NB4 (cell line): ENCODE measurements around the gene TAOK1.

Experiments used
- DNase-seq: peaks from one replicate; pipeline ENCODE4 v3.0.0; 2010; ENCODE audit warnings: low read depth
- H3K4me3 ChIP-seq: one replicate; pipeline ENCODE4 v1.5.1; 2011; ENCODE audit warnings: mild to moderate bottlenecking, low read depth, low read length, moderate library complexity
- CTCF ChIP-seq: IDR thresholded peaks from one replicate; pipeline ENCODE4 v1.5.1; 2012; ENCODE audit warnings: low read depth, low read length
- MYC ChIP-seq: IDR thresholded peaks from 2 replicates; pipeline ENCODE4 v1.6.1; 2011; ENCODE audit warnings: low read depth, low read length
- POLR2A ChIP-seq: IDR thresholded peaks from 2 replicates; pipeline ENCODE4 v1.6.1; 2011; ENCODE audit warnings: mild to moderate bottlenecking; ENCODE audit not compliant: insufficient read length; ENCODE audit errors: extremely low read depth
- TF ChIP-seq, protein P1 (sequence below): IDR thresholded peaks from 2 replicates; pipeline ENCODE4 v1.6.1; 2011; ENCODE audit warnings: low read depth, low read length

Gene TAOK1

GRCh38 chr17:29384901-29385300 is 5.3 kb upstream of the TAOK1 start:
- DNase-seq = no peak
- no peak overlapping the region for H3K4me3 ChIP-seq
- TF ChIP-seq MYC = no peak
- TF ChIP-seq CTCF = no peak
- TF ChIP-seq, protein P1, sequence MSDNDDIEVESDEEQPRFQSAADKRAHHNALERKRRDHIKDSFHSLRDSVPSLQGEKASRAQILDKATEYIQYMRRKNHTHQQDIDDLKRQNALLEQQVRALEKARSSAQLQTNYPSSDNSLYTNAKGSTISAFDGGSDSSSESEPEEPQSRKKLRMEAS = no peak
- no peak for TF ChIP-seq POLR2A

DNA sequence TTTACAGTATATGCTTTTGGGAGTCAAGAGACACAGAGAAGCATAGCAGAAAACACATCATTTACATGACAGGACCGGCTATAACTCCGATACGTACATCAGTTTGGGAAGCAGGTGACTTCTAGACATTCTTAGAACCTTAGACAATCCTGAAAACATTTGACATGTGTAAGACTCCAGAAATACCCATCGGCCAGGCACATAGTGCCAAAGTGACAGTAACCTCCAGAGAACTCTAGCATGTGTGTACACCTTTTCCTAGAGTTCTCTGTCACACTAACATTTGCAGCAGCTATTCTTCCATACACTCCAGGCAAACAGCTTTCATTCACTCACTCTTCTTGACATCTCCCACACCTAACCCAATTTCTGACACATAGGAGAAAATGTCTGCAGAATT is 3.4 kb upstream of the TAOK1 start:
- DNase-seq = no peak
- no peak overlapping the region for H3K4me3 ChIP-seq
- no peak for TF ChIP-seq POLR2A
- no peak for TF ChIP-seq CTCF
- no peak for TF ChIP-seq MYC
- TF ChIP-seq, protein P1 = no peak

DNA sequence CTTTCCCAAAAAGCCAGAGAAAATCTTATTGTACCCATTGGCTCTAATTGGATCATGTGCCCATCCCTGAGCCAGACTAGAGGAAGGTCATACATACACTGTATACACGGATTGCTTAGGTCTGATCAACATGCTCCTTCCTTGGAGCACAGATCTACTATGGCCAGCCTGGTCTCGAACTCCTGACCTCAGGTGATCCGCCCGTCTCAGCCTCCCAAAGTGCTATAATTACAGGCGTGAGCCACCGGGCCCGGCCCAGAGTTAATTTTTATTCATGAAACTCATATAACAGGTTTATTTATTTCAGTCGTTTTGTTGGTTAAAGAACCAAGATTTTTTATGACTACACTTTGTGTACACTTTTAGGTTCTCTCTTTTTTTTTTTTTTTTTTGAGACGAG is 1.2 kb upstream of the TAOK1 start:
- TF ChIP-seq, protein P1 = no peak
- no peak for TF ChIP-seq CTCF
- TF ChIP-seq MYC = no peak
- no peak for DNase-seq
- H3K4me3 ChIP-seq = no peak overlapping the region

GRCh38 chr17:29390851-29391631 is 878 bp downstream of the TAOK1 start:
- TF ChIP-seq POLR2A (no peak), CTCF (no peak), MYC (no peak)
- TF ChIP-seq, protein P1 = no peak
- DNase-seq = peak; percentile 80

GRCh38 chr17:29393436-29393835 is 3.3 kb downstream of the TAOK1 start:
- peak overlapping the region; percentile 64 for H3K4me3 ChIP-seq
- peak; percentile 52 for DNase-seq
- no peak for TF ChIP-seq POLR2A
- TF ChIP-seq, protein P1 = no peak

More at GRCh38 chr17:29390851-29391631, 878 bp downstream of the TAOK1 start:
- peak overlapping the region; percentile 94 for H3K4me3 ChIP-seq

GRCh38 chr17:29394761-29395160 is 4.6 kb downstream of the TAOK1 start:
- no peak for DNase-seq
- TF ChIP-seq CTCF (no peak), MYC (no peak), POLR2A (no peak)
- TF ChIP-seq, protein P1 = no peak
- no peak overlapping the region for H3K4me3 ChIP-seq
